Nephron (organoid): ENCODE results near the gene REEP1.

Experiments used
- H3K27ac Mint-ChIP-seq, 3 experiments: 2 replicates each; pipeline ENCODE4 v1.8.0; 2020; ENCODE audit warnings: mixed read lengths in 3 of 3, mild to moderate bottlenecking in 2 of 3, moderate library complexity in 1 of 3
- H3K27me3 Mint-ChIP-seq: 2 replicates; pipeline ENCODE4 v1.8.0; 2021; ENCODE audit warnings: low read depth, mild to moderate bottlenecking, moderate library complexity, mixed read lengths
- H3K36me3 Mint-ChIP-seq: 2 replicates; pipeline ENCODE4 v1.8.0; 2020; ENCODE audit warnings: low read depth, mixed read lengths
- H3K4me1 Mint-ChIP-seq: 2 replicates; pipeline ENCODE4 v1.8.0; 2020; ENCODE audit warnings: mixed read lengths
- H3K4me3 Mint-ChIP-seq, 3 experiments: 2 replicates each; pipeline ENCODE4 v1.8.0; 2020; ENCODE audit warnings: mild to moderate bottlenecking in 3 of 3, mixed read lengths in 3 of 3, moderate library complexity in 2 of 3
- H3K9me3 Mint-ChIP-seq: 2 replicates; pipeline ENCODE4 v1.8.0; 2020; ENCODE audit warnings: mixed read lengths
- TF ChIP-seq, protein P1 (sequence below), 3 experiments: fragments of 200-600 bp; sonication (generic); IDR thresholded peaks; one replicate each; pipeline ENCODE4 v1.5.0; 2021; ENCODE audit warnings: antibody characterized with exemption in 3 of 3; ENCODE audit not compliant: unreplicated experiment in 3 of 3

REEP1 gene

DNA sequence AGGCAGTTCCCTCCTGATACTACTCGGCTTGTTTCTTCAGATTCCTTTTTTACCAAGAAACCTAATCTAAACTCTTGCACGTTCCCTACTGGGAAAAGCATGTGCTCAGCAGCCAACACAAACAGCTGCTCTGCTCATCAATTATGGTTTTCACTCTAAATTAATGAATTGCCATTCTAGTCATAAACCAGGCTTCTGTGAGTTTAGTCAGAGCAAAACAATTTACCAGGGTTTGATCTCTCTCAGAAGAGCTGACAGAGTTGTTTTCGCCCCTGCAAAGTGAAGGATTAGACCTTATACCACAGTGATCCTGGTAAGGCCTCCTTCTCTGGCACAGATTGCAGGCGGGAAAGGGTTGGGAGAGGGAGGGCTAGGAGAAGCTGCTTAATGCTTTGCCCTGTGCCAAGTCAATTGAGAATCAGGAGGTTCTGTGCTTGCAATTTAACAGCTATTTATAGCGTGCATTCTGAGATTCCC lies 57.2 kb downstream of the REEP1 start:
- Mint-ChIP-seq H3K27me3 (peaks cover 13% of the 10 kb centered on the region), H3K27ac (peak overlapping the region; percentile 68 to 87 (median 74)), H3K9me3 (no peaks in the 10 kb centered on the region), H3K36me3 (no peaks in the 10 kb centered on the region), H3K4me3 (peak overlapping the region in 2 of 3 experiments; percentile 4 to 15), H3K4me1 (peaks cover 57% of the 10 kb centered on the region)
- TF ChIP-seq, protein P1, sequence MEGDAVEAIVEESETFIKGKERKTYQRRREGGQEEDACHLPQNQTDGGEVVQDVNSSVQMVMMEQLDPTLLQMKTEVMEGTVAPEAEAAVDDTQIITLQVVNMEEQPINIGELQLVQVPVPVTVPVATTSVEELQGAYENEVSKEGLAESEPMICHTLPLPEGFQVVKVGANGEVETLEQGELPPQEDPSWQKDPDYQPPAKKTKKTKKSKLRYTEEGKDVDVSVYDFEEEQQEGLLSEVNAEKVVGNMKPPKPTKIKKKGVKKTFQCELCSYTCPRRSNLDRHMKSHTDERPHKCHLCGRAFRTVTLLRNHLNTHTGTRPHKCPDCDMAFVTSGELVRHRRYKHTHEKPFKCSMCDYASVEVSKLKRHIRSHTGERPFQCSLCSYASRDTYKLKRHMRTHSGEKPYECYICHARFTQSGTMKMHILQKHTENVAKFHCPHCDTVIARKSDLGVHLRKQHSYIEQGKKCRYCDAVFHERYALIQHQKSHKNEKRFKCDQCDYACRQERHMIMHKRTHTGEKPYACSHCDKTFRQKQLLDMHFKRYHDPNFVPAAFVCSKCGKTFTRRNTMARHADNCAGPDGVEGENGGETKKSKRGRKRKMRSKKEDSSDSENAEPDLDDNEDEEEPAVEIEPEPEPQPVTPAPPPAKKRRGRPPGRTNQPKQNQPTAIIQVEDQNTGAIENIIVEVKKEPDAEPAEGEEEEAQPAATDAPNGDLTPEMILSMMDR (IDR thresholded peaks at IDR 0.05; ENCODE audit: unreplicated experiment in 3 of 3): no peak

DNA sequence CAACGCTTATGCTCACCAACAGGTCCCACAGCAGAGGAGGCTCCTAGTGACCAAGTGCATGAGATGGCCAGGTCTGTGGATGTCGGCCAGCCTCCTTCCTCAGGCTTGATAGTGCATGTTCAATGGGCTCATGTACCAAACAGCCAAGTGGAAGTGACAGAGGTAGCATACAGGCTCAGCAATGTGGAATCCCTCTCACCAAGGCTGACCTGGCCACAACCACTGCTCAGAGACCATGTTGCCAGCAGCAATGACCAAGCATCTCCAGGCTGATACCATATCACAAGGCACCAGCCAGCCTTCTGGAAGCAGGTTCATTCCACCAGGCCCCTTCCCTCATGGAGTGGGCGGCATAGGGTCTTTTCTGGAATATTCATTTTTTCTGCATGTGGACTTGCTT lies 61.5 kb downstream of the REEP1 start:
- H3K27me3 Mint-ChIP-seq: peaks cover 4% of the 10 kb centered on the region
- no peak overlapping the region for H3K4me3 Mint-ChIP-seq
- H3K9me3 Mint-ChIP-seq: peaks cover 23% of the 10 kb centered on the region
- H3K27ac Mint-ChIP-seq: no peak overlapping the region
- peaks cover 29% of the 10 kb centered on the region for H3K4me1 Mint-ChIP-seq
- TF ChIP-seq, protein P1 (IDR thresholded peaks at IDR 0.05; ENCODE audit: unreplicated experiment in 3 of 3): no peak
- peaks cover 12% of the 10 kb centered on the region for H3K36me3 Mint-ChIP-seq

DNA sequence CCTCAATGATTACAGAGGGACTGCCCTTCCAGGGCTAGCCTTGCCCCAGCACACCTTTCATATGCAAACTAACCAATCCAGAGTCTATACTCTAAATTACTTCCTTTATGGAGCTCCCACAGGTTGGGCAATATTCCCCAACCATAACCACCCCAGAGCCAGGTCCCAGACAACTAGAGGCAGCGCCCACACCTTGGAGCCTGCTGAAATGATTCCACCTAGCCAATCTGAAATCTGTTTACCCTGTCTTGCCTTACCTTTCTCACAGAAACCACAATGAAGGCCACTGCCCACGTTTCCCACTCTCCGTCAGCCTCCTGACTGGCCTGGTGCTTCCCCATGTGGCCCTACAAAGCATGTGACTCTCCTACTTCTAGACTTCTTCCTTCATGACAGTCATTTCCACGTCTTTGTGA lies 62.0 kb downstream of the REEP1 start:
- Mint-ChIP-seq H3K4me1 (peaks cover 25% of the 10 kb centered on the region), H3K27me3 (peaks cover 4% of the 10 kb centered on the region), H3K27ac (peak overlapping the region in 1 of 3 experiments; percentile 63), H3K4me3 (no peak overlapping the region), H3K36me3 (peaks cover 16% of the 10 kb centered on the region), H3K9me3 (peaks cover 28% of the 10 kb centered on the region)
- TF ChIP-seq, protein P1 (IDR thresholded peaks at IDR 0.05; ENCODE audit: unreplicated experiment in 3 of 3): no peak

DNA sequence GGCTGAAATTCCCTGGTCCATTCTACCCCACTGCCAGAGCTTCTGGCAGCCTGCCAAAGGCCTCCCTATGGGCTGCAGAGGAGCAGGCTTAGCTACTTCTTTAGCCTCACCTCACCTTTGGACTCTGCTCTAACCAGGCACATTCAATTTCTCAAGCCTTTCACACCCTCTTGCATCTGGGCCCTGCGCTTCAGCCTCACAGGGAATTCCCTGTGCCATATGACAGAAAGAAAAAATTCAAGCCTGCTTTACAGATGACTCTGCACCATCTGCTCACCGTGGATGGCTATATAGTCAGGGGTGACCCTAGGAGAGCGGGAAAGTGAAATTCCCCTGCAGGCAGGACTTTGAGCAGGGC lies 62.5 kb downstream of the REEP1 start:
- H3K36me3 Mint-ChIP-seq: peaks cover 16% of the 10 kb centered on the region
- no peak overlapping the region for H3K4me3 Mint-ChIP-seq
- peak overlapping the region in 1 of 3 experiments; percentile 63 for H3K27ac Mint-ChIP-seq
- peaks cover 4% of the 10 kb centered on the region for H3K27me3 Mint-ChIP-seq
- peaks cover 30% of the 10 kb centered on the region for H3K9me3 Mint-ChIP-seq
- TF ChIP-seq, protein P1 (IDR thresholded peaks at IDR 0.05; ENCODE audit: unreplicated experiment in 3 of 3): no peak
- peaks cover 20% of the 10 kb centered on the region for H3K4me1 Mint-ChIP-seq

DNA sequence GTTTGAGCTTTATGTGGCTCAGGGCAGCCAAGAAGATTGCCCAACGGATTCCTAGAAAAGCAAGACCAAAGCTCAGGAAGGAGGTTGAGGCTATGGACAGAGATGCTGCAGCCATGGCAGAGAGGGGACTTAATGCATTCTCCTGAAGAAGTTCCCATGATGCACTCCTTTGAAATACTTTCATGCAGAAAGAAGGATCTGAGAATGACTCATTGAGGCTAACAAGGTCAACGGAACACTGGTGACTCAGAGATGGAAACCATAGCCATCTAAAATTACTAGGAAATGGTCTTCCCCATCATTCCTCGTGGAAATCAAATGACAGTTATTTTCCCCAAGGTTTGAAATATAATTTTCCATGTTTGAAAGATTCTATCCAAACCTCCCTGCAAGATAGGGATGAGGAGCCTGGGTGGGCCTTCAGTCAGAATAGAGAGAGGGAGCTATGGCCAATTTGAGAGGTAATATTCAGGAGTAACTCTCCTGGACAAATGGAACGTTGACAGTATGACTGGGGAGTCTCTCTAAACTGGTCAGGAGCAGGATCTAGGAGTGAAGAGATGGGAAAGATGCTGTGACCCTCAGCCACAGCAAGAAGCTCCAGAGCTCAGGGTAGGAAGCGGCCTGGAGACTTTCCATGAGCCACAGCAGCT lies 63.0 kb downstream of the REEP1 start:
- peaks cover 4% of the 10 kb centered on the region for H3K27me3 Mint-ChIP-seq
- peaks cover 16% of the 10 kb centered on the region for H3K4me1 Mint-ChIP-seq
- peaks cover 32% of the 10 kb centered on the region for H3K9me3 Mint-ChIP-seq
- TF ChIP-seq, protein P1 (IDR thresholded peaks at IDR 0.05; ENCODE audit: unreplicated experiment in 3 of 3): no peak
- no peak overlapping the region for H3K4me3 Mint-ChIP-seq
- peaks cover 16% of the 10 kb centered on the region for H3K36me3 Mint-ChIP-seq
- H3K27ac Mint-ChIP-seq: no peak overlapping the region

DNA sequence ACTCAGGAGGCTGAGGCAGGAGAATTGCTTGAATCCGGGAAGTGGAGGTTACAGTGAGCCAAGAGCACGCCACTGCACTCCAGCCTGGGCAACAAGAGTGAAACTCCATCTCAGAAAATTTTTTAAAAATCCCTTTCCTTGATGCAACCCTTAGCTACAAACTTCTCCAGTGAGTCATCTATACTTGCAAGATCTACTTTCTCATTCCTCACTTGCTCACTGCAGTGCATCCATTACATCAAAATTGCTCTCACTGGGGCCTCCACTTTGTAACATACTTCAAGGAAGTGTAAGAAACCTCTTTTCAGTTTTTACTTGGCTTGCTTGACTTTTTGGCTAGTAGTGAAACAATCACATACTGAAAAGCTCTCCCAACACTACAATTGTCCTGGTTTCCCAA lies 65.3 kb downstream of the REEP1 start:
- peaks cover 4% of the 10 kb centered on the region for H3K27me3 Mint-ChIP-seq
- no peak overlapping the region for H3K27ac Mint-ChIP-seq
- TF ChIP-seq, protein P1 (IDR thresholded peaks at IDR 0.05; ENCODE audit: unreplicated experiment in 3 of 3): no peak
- peaks cover 10% of the 10 kb centered on the region for H3K4me1 Mint-ChIP-seq
- H3K36me3 Mint-ChIP-seq: peaks cover 16% of the 10 kb centered on the region
- H3K4me3 Mint-ChIP-seq: no peak overlapping the region
- peaks cover 48% of the 10 kb centered on the region for H3K9me3 Mint-ChIP-seq
